HG03460 (cell line): ENCODE data around the gene CLEC9A.

Experiments
- ATAC-seq: cut with Tn5 transposase; IDR thresholded peaks from one replicate; pipeline ENCODE4 v1.9.1; 2021; ENCODE audit not compliant: unreplicated experiment

The CLEC9A gene

DNA sequence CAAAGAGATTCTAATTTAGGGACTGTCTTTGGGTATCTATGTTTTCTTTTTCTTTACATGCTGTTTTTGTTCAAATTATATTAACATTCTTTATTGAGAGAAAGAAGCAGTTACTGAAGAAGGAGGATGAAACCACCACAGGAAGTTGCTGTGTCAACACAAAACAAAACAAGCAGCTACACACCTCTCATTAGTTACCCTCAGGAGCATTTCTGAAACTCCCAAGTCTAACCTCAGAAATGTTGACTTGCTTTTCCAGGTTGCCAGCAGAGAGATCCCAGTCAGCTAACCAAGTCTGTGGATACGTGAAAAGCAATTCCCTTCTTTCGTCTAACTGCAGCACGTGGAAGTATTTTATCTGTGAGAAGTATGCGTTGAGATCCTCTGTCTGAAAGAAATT lies 34.8 kb downstream of the CLEC9A start:
- ATAC-seq = no peak

DNA sequence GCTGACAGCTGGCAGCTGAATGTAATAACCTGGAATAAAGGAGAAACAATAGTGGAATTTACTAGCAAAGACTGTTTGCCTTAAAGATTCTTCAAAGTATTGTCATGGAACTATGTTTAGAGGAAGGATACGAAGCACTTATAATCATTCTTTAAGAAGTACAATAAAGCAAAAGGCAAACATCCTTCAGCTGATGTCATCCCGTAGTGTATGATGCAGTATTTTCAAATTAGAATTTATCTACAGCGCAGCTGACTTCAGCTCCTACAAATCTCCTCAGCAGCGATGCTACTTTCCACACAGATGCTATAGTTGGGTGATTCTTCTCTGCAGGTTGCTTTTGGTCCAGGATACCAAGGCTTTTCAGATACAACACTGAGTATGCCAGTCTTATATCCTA lies 36.8 kb downstream of the CLEC9A start:
- ATAC-seq = no peak

DNA sequence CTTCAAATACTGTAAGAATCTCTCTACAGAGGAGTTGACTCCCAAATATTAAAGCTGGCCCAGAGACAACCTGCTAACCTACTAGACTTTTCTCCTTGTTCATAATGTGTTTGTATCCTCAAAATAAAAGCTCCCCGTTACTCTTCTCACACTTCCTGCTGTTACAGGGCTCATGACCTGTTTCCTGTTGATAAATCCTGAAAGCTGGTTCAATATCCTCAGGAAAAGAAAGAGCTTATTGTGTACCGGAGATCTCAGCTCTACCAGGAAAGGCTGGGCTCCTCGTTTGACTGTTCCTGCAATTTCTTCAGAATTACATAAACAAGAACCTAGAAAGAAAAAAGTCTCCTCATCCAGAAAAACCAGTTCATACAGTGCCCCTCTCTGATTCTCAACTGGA lies 37.5 kb downstream of the CLEC9A start:
- ATAC-seq = no peak

DNA sequence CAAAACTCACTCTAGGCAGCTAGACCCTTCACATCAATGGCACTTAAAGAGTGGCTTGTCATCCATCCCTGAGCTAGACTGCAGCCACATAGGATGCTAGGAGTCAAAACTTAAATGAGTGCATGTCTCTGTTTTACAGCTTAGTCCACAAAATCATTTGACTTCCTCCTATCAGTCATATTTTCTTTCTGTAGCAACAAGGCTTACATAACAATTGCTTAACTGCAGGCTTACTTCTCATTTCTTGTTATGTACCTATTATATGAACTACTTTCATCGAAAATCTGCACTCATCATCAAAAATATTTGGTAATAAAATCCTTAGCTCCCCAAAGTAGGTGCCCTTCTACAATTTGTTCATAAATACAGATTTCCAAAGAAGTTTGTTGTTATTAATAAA lies 38.2 kb downstream of the CLEC9A start:
- no peak for ATAC-seq

DNA sequence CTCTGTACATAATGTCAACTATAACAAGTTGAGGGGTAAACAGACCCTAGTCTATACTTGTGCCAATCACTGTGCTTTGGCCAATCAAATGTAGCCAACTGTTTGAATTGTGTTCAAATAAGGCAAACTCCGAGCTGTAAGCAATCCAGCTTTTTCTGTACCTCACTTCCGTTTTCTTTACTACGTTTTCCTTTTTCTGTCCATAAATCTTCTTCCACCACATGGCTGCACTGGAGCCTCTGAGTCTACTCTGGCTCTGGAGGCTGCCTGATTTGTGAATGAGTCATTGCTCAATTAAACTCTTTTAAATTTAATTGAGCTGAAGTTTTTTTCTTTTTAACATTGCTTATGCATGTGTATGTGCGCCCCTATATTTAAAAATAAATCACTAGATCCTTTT lies 38.6 kb downstream of the CLEC9A start:
- no peak for ATAC-seq

DNA sequence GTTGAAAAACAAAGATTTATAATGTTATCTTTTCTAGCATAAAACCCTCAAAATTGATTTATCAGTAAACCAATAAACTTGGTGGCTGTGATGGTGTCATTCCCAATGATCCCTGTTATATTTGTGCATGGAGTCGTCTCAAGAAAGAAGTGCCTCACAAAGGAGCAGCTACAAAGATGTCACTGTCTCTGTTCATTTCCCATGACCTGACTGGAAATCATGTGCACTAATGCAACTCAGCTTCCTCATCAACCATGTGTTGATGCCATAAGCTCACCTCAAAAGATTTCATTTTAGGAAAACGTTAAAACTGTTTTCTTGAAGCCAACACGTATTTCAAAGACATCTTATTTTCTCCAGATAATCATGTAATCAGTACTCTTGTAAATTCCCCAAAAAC lies 39.5 kb downstream of the CLEC9A start:
- no peak for ATAC-seq

DNA sequence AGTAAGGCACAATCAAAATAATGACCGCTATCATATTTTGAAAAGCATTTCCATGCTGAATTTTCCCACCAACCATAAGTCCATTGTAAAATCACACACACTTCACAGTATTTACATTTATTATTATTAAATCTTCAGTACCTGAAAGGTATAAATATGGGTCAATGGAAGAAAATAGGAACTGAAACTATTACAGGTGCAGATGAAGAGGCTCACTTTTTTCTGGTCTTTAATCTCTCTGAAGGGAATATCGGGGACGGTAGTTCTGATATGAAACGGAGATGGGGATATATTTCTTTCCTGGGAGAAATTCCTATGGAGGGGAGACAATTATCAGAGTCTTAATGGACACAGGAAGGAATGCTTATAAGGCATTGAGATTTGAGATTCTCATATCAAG lies 39.9 kb downstream of the CLEC9A start:
- no peak for ATAC-seq

DNA sequence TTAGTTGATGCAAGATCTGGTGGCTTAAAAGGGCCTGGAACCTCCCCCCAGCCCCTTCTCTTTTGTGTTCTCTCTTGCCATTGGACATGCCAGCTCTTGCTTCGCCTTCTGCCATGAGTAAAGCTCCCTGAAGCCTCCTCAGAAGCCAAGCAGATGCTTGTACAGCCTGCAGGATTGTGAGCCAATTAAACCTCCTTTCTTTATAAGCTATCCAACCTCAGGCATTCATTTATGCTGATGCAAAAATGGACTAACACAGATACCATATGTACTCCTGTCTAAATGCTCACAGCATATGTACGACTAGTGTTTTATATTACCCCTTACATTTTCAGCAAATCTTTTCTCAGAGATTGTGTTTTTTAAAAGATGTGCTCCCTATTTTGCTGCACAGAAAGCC lies 41.6 kb downstream of the CLEC9A start:
- ATAC-seq = no peak

DNA sequence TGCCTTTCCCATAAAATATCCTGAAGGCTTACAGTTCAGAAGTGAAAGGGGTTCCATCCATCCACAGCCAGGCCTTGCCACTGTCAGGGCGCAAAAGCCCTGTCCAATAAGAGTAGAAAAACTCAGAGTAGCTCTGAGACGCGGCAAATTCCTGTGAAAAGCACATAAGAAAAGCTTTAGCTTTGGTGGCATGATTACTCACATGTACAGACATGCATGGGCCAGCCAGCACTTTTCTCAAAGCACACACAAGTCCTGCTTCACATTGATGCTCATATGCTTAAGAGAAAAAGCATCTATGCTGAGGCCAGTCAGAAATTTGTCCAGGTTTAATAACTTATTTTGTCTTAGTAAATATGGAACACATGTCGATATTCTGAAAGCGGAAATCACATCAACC lies 42.8 kb downstream of the CLEC9A start:
- ATAC-seq = no peak

DNA sequence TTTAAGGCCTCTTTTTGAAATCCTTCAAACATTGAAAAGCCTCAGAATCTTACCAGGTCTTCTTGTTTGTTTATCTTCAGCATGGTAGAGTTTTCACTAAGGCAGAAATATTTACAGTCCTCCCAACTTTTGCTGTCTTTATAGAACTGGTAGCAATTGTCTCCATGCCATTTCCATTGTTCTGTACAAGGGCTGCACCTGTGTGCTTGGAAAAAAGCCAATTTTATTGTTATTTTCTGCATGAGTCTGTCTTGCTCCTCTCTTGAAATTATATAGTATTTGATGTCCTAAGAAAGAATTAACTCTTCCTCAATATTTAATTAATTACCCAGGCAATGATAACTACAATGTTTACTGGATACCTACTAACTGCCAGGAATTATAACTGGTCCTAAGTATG lies 45.0 kb downstream of the CLEC9A start:
- ATAC-seq = no peak

DNA sequence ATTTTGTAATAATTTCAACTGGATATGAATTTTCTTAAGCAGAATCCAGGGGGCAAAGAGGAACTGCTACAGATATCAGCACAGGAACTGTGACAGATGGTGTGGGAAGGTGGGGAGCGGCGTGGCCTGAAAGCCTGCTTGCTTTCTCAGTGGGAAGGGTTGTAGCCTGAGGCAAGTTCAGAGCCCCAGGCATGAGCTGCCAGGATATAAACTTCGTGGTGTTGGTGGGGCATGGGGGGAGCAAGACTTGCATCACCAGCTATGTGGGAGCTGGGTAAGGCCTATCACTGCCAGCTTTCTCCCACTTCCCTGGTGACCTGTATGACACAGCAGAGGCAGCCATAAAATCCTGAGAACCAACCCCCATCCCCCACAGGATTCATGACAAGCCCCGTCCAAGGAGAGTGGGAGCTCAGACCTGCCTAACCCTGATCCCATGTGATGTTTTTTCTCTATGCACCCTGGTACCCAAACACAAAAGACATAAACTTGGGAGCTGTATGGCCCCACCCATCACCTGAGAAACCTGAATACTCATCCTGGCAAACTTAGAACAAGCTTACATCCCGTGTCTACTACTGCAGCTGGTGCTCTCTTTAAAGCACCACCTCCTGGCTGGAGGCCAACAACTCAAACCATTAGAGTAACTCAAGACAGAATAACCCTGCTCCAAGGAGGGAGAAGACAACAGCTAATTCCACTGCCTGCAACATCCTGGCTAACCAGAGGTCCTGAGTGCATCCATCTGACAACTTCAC lies 51.8 kb downstream of the CLEC9A start:
- no peak for ATAC-seq

DNA sequence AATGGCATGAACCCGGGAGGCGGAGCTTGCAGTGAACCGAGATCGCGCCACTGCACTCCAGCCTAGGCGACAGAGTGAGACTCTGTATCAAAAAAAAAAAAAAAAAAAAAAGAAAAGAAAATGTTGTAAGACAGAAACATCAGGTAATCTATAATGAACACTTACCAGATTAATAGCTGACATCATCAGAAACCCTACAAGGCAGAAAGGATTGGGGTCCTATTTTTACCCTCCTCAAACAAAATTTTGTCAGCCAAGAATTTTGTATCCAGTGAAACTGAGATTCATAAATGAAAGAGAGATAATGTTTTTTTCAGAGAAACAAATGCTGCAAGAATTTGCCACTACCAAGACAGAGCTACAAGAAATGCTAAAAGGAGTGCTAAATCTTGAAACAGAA lies 54.3 kb downstream of the CLEC9A start:
- no peak for ATAC-seq

DNA sequence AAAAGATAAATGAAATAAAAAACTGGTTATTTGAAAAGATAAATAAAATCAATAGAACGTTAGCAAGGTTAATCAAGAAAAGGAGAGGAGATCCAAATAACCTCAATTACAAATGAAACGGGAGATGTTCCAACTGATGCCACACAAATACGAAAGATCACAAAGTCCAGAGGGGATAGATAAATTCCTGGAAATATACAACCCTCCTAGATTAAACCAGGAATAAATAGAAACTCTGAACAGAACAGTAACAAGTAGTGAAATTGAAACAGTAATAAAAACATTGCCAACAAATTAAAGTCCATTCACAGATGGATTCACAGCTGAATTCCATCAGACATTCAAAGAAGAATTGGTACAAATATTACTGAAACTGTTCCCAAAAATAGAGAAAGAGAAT lies 55.9 kb downstream of the CLEC9A start:
- no peak for ATAC-seq

DNA sequence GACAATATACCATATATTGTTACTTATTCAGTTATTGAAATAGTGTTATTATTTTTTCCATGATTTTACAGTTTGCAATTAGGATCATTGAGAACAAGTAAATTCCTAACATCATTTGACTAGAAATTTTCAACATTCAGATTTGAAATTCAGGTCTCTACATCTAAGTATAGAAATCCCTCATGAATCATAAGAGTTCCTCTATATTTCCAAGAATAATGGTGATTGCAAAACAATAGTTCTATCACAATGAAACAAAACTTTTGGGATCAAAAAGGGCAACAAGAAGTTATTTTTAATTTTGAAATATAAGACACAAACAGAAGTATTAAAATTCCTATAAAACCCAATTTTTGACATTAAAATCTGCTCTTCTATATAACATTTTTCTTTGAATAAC lies 57.5 kb downstream of the CLEC9A start:
- ATAC-seq = no peak

DNA sequence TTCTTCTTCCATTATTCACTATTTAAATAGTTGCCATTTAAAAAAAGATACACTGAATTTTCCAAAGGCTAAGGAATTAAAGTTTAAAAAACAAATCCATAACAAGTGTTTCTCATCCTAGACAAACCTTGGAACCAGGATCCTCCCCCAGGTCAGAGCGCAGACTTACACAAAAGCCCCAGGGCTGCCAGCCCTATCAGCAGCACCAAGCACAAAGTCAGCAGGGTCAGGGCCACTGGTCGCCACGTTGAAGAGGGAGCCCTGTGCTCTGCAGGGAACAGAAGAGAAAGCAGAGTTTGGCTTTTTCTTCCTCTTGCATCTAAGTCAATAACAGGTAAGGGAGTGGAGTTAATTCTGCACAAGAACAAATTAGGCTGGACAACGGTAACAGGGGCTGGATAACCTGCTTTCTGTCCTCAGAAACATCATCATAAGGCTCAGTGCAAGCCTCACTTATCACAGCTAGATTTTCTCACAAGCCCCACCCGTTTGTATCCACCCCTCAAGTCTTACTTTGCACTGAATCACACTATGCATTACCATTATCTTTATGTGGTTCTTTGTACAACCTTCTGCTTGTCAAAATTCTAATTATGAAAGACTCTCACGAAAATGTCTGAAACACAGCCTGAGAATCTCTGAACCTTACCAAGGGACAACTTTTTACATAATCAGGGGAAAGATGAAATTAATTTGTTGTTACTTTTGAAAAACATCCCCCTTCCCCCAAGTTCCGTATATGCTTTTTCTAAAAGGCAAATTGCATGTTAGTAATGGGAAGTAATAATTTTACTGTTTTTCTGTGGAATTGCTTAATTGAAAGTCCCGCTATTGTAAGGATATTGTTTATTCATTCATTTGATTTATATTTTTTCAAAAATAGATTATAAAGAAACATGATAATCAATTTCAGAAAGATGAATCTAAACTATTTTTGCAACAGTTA lies 58.7 kb downstream of the CLEC9A start:
- ATAC-seq = no peak

DNA sequence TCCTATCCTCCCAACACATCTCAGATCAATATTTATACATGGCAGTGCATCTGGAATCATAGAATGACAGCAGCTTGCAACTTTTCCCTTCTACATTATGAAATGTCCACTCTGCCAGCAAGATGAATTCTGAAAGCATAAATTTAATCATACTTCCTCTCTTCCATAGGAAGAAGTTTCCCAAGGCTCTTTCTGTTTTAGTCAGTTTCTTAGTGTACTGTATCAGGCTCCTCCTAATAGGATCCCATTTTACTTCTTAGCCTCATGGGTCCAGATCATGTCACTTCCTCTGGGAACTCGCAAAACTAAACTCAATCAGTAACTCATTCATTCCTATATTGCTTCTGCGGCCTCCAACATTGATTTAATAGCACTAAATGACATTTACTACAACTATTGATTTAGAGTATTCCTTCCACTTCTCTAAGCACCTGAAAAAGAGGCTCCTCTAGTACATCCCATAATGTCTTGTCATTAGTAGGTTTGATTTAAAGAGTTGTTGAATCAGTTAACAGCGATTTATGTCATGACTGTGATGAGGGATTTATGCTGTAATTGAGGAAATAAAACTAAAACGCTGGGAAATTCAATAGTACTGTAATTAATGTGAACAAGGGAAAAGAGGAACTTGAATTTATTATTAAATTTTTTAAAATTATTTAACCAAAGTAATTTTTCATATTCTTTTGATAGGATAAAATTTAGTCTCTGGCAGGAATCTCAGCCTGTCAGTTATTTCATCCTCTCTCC lies 64.3 kb downstream of the CLEC9A start:
- ATAC-seq = no peak

DNA sequence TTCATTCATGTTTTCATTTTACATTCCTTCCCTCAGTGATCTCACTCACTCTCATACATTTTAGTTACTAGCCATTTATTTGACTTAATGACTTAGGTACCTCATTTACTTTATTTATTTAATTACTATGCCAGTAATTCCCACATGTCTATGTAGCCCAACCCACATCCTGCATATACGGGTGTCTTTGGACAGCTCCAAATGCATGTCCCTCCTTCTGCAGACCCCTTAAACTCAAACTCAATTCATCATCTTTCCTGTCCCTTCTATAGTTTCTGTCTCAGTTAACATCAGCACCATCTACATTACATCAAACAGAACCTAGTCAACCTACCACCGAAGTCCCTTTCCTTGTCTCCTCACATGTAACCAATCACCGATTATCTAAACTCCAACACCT lies 65.5 kb downstream of the CLEC9A start:
- ATAC-seq = no peak

DNA sequence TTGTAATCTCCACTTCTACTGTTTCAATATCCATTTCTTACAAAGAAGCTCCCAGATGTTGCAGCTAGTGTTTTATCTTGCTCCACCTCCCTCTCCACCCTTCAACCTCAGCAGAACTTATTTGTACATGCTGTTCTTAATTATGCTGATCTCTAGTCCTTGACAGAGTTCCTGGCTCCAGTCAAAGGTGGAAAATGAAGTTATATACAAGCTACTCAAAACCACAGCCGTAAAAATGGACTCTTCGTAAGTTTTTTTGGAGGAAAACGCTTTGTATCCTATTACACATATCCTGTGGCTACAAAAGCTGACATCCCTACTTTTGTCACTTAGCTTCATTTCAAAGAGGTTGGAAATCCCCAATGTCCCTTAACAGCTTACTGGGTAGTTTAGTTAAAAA lies 67.0 kb downstream of the CLEC9A start:
- no peak for ATAC-seq

DNA sequence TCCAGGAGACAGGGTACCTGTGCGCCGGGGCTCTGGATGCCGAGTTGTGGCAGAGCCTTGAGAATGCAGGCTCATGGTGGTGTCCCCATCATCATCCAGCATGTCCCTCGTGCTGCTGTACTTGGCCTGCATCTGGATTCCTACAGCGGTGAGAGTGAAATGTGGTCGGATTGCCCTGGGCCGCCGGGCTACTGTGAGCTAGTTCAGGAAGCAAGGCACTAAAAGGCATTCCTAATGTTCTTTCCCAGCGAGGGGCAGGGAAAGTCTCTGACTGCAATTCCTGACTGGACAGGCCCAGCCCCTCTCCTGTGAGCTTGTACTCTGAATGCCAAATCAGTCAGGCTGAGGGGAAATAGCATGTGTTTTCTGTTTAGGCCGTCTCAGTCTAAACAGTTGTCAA lies 68.3 kb downstream of the CLEC9A start, which contains the start of gene CLEC1A:
TSS of gene CLEC1A (minus strand) at position 195 of the 400 bp plus-strand sequence. CDS start at position 132, 63 bp downstream.
- ATAC-seq = no peak

DNA sequence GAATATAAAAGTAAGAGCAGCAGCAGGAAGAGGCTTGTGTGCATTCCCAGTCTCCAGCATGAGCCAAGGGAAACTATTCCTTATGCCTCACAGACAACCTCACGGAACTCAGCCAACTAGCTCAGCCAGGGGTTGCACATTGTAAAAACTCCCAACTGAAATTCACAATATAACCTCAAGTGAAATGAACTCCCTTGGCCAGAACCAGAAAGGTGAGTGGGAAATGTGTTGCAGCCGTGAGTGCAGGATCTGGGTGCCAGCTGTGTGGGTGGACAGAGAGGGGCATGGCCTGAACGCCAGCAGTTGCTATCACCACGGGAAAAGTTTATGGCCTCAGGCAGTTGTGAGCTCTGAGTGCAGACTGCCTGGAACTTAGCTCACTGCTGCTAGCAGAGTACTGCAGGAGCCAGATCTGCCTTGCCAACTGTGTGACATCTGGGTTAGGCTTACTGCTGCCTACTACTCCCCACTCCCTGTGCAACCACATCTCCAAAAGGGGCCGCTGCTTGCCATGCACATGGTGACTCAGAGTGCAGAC lies 70.6 kb downstream of the CLEC9A start:
- ATAC-seq = no peak

DNA sequence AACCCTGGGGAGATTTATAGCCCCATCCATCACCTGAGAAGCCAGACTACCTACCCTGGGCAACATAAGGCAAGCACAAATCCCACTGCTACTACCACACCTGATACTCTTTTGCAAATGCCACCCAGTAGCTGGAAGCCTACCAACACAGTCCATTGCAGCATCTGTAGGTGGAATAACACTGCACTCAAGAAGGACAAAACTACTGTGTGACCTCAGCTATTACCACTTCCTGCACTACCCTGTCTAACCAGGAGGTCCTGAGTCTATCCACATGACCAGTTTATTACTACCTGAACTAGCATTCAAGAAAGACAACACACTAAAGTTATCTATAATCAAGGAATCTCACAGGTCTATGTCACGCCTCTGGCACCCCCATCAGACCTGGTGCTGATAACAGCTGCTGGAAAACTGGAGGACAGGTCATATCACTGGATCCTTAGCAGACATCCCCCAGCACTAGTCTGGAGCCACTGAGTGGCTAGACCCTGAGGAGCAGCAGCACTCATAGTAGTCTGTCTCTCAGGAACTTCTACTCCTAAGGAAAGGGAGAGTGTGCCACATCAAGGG lies 71.3 kb downstream of the CLEC9A start:
- no peak for ATAC-seq
